ENCODE results near the gene SOCS1.
"Not testable (repeated sequence)": the region's sequence is repeated elsewhere in the genome, so short reads cannot be mapped to it uniquely, and the experiment has no call there.

The SOCS1 gene

GRCh38 chr16:11224894-11225676 lies 30.9 kb downstream of the SOCS1 start:
- Histone ChIP-seq H3K9ac (ENCODE audit: low read length) (no peak overlapping the region), H3K27me3 (replicated peaks; ENCODE audit: insufficient read depth, low read length) (peaks cover 6% of the 10 kb centered on the region; the same call in 1 of the 2 replicates), H3K4me1 (ENCODE audit: low read length) (peaks cover 15% of the 10 kb centered on the region), H3F3A (ENCODE audit: insufficient read depth, low read length) (no peaks in the 10 kb centered on the region), H4K20me1 (ENCODE audit: insufficient read depth, low read length) (no peaks in the 10 kb centered on the region), H3K9me2 (replicated peaks; ENCODE audit: insufficient read depth, low read length) (no peaks in the 10 kb centered on the region), H3K36me3 (replicated peaks; ENCODE audit: insufficient read depth, low read length) (no peaks in the 10 kb centered on the region), H3K27ac (ENCODE audit: low read length) (no peak overlapping the region), H3K4me3 (ENCODE audit: low read length) (peak overlapping the region; percentile 44), H3K9me3 (replicated peaks; ENCODE audit: insufficient read depth, low read length) (no peaks in the 10 kb centered on the region), H3K4me2 (ENCODE audit: low read depth, low read length) (peak overlapping the region; percentile 89), H2AFZ (ENCODE audit: low read length) (peak overlapping the region; percentile 8; the same call in 1 of the 2 replicates), H3K79me2 (ENCODE audit: low read length) (no peaks in the 10 kb centered on the region)
- peak; percentile 79 for DNase-seq
- no peak for TF ChIP-seq EZH2phosphoT487 (IDR thresholded peaks at IDR 0.05; ENCODE audit: low read length)
- TF ChIP-seq CTCF (IDR thresholded peaks at IDR 0.05; ENCODE audit: low read length), result 0 out of 2 replicates have a peak, but pooled peaks have one; percentile 6

GRCh38 chr16:11224096-11224893 lies 31.7 kb downstream of the SOCS1 start:
- H4K20me1 ChIP-seq (ENCODE audit: insufficient read depth, low read length), result no peaks in the 10 kb centered on the region
- H3K79me2 ChIP-seq (ENCODE audit: low read length), result no peaks in the 10 kb centered on the region
- no peak overlapping the region for H3K27ac ChIP-seq (ENCODE audit: low read length)
- H3K27me3 ChIP-seq (replicated peaks; ENCODE audit: insufficient read depth, low read length), result peaks cover 6% of the 10 kb centered on the region; the same call in 1 of the 2 replicates
- H3K9me2 ChIP-seq (replicated peaks; ENCODE audit: insufficient read depth, low read length), result no peaks in the 10 kb centered on the region
- no peak overlapping the region for H3K9ac ChIP-seq (ENCODE audit: low read length)
- no peaks in the 10 kb centered on the region for H3F3A ChIP-seq (ENCODE audit: insufficient read depth, low read length)
- peaks cover 17% of the 10 kb centered on the region for H3K4me1 ChIP-seq (ENCODE audit: low read length)
- TF ChIP-seq CTCF (IDR thresholded peaks at IDR 0.05; ENCODE audit: low read length) (no peak), EZH2 (optimal IDR thresholded peaks at IDR 0.05; ENCODE audit: low read depth, low read length) (no peak)
- H3K9me3 ChIP-seq (replicated peaks; ENCODE audit: insufficient read depth, low read length), result no peaks in the 10 kb centered on the region
- H2AFZ ChIP-seq (ENCODE audit: low read length), result no peak overlapping the region
- peak overlapping the region; percentile 89; the same call in 1 of the 2 replicates for H3K4me2 ChIP-seq (ENCODE audit: low read depth, low read length)
- DNase-seq, result no peak
- no peak overlapping the region for H3K4me3 ChIP-seq (ENCODE audit: low read length)
- H3K36me3 ChIP-seq (replicated peaks; ENCODE audit: insufficient read depth, low read length), result no peaks in the 10 kb centered on the region

- H3K36me3 ChIP-seq (replicated peaks; ENCODE audit: insufficient read depth, low read length); H3F3A ChIP-seq (ENCODE audit: insufficient read depth, low read length); H3K79me2 ChIP-seq (ENCODE audit: low read length); DNase-seq; H3K4me3 ChIP-seq (ENCODE audit: low read length); H4K20me1 ChIP-seq (ENCODE audit: insufficient read depth, low read length); H3K27me3 ChIP-seq (replicated peaks; ENCODE audit: insufficient read depth, low read length); H3K9me2 ChIP-seq (replicated peaks; ENCODE audit: insufficient read depth, low read length); H3K27ac ChIP-seq (ENCODE audit: low read length); H2AFZ ChIP-seq (ENCODE audit: low read length); H3K9ac ChIP-seq (ENCODE audit: low read length); H3K9me3 ChIP-seq (replicated peaks; ENCODE audit: insufficient read depth, low read length): not testable (repeated sequence)
- peaks cover 11% of the 10 kb centered on the region for H3K4me1 ChIP-seq (ENCODE audit: low read length)
- H3K4me2 ChIP-seq (ENCODE audit: low read depth, low read length), result peak overlapping the region; percentile 5; the same call in 1 of the 2 replicates
Observed at GRCh38 chr16:11220507-11220906, 35.5 kb downstream of the SOCS1 start.

Measured in MM.1S (cell line).